Liver (tissue), 9 donors: ENCODE results near the gene ZXDC. TPM values are rescaled to one million over a fixed set of nuclear protein-coding genes. Genes with fewer than 3 reads are reported as not detected.

ENCODE experiments used
- DNase-seq: peaks from one replicate; pipeline ENCODE4 v3.0.0-alpha.2; 2017; ENCODE audit warnings: low spot score
- H3K27ac ChIP-seq, 2 donors: one replicate each; pipeline ENCODE4 v1.7.0; 2013; ENCODE audit warnings: inconsistent platforms in 2 of 2, low read length in 2 of 2, control low read depth in 1 of 2, low read depth in 1 of 2, mild to moderate bottlenecking in 1 of 2
- H3K27me3 ChIP-seq, 4 donors: one replicate each; pipeline versions ENCODE4 v1.6.1 to v1.7.0; 2013; ENCODE audit warnings: low read length in 3 of 4, inconsistent platforms in 1 of 4, mild to moderate bottlenecking in 1 of 4, moderate library complexity in 1 of 4; ENCODE audit not compliant: control insufficient read depth in 4 of 4, insufficient read depth in 4 of 4
- H3K36me3 ChIP-seq, 4 donors: one replicate each; pipeline versions ENCODE4 v1.6.1 to v1.7.0; 2013; ENCODE audit warnings: low read length in 3 of 4, mild to moderate bottlenecking in 3 of 4, low read depth in 1 of 4, moderate library complexity in 1 of 4; ENCODE audit not compliant: control insufficient read depth in 4 of 4, insufficient read depth in 3 of 4
- H3K4me1 ChIP-seq, 4 donors: one replicate each; pipeline versions ENCODE4 v1.6.1 to v1.7.0; 2013; ENCODE audit warnings: low read length in 3 of 4, mild to moderate bottlenecking in 3 of 4, moderate library complexity in 1 of 4; ENCODE audit not compliant: control insufficient read depth in 4 of 4, insufficient read depth in 4 of 4
- H3K4me3 ChIP-seq, 3 donors: one replicate each; pipeline versions ENCODE4 v1.6.1 to v1.7.0; 2013; ENCODE audit warnings: low read length in 3 of 3, control low read depth in 1 of 3, low read depth in 1 of 3, mild to moderate bottlenecking in 1 of 3
- H3K9ac ChIP-seq, 2 donors: one replicate each; pipeline ENCODE4 v1.7.0; 2013; ENCODE audit warnings: low read length in 2 of 2, mild to moderate bottlenecking in 2 of 2, moderate library complexity in 2 of 2, control low read depth in 1 of 2, low read depth in 1 of 2
- H3K9me3 ChIP-seq, 4 donors: one replicate each; pipeline versions ENCODE4 v1.6.1 to v1.7.0; 2013; ENCODE audit warnings: low read length in 3 of 4; ENCODE audit not compliant: control insufficient read depth in 4 of 4
- EGR1 ChIP-seq, 2 donors: IDR thresholded peaks; 2 replicates each; pipeline ENCODE4 v1.6.1; 2016 to 2018; ENCODE audit warnings: antibody characterized with exemption in 2 of 2, low read depth in 2 of 2
- FOXA1 ChIP-seq: IDR thresholded peaks from 2 replicates; pipeline ENCODE4 v1.6.1; 2016; ENCODE audit warnings: antibody characterized with exemption
- FOXA2 ChIP-seq: IDR thresholded peaks from 2 replicates; pipeline ENCODE4 v1.6.1; 2016; ENCODE audit warnings: antibody characterized with exemption
- GABPA ChIP-seq, 2 donors: IDR thresholded peaks in 1 of 2; conservative IDR thresholded peaks in 1 of 2; 2 replicates each; pipeline ENCODE4 v1.6.1; 2016; ENCODE audit warnings: antibody characterized with exemption in 2 of 2, mild to moderate bottlenecking in 1 of 2, moderate library complexity in 1 of 2
- HNF4A ChIP-seq, 2 donors: conservative IDR thresholded peaks; 2 replicates each; pipeline ENCODE4 v1.6.1; 2016; ENCODE audit warnings: antibody characterized with exemption in 2 of 2, mild to moderate bottlenecking in 2 of 2
- HNF4G ChIP-seq: IDR thresholded peaks from 2 replicates; pipeline ENCODE4 v1.6.1; 2016; ENCODE audit warnings: antibody characterized with exemption
- JUND ChIP-seq, 2 donors: IDR thresholded peaks; 2 replicates each; pipeline ENCODE4 v1.6.1; 2016; ENCODE audit warnings: antibody characterized with exemption in 2 of 2
- NR2F2 ChIP-seq: IDR thresholded peaks from 2 replicates; pipeline ENCODE4 v1.6.1; 2016; ENCODE audit warnings: antibody characterized with exemption
- RAD21 ChIP-seq, 2 donors: IDR thresholded peaks; 2 replicates each; pipeline ENCODE4 v1.6.1; 2016; ENCODE audit warnings: antibody characterized with exemption in 2 of 2, mild to moderate bottlenecking in 2 of 2
- RXRA ChIP-seq, 2 donors: IDR thresholded peaks; 2 replicates each; pipeline ENCODE4 v1.6.1; 2017 to 2018; ENCODE audit warnings: antibody characterized with exemption in 2 of 2, mild to moderate bottlenecking in 1 of 2
- SP1 ChIP-seq: IDR thresholded peaks from 2 replicates; pipeline ENCODE4 v1.6.1; 2018; ENCODE audit warnings: antibody characterized with exemption, mild to moderate bottlenecking
- TAF1 ChIP-seq: conservative IDR thresholded peaks from 2 replicates; pipeline ENCODE4 v1.6.1; 2016; ENCODE audit warnings: antibody characterized with exemption, mild to moderate bottlenecking
- YY1 ChIP-seq: IDR thresholded peaks from 2 replicates; pipeline ENCODE4 v1.6.1; 2016; ENCODE audit warnings: antibody characterized with exemption, mild to moderate bottlenecking
- WGBS: extraction: QIAGEN DNeasy Blood & Tissue Kit; methylation state at CpG from one replicate; pipeline ENCODE4 v1.1.7; 2013; 5-methylcytosine and 5-hydroxymethylcytosine counted together
- polyA plus RNA-seq, 2 donors: library from polyadenylated mRNA; stranded (reverse) in 1 of 2; unstranded in 1 of 2; fragments of 200-250 nt in 1 of 2; fragments of >200 nt in 1 of 2; fragmentation: Nextera tagmentation in 1 of 2; extraction: Ambion mirVana in 1 of 2; gene quantifications; one replicate each; pipeline versions ENCODE4 v1.2.1 to v1.2.3, GENCODE V29; 2013 to 2015
- total RNA-seq, 2 donors: library from RNA; depleted of rRNA; stranded (reverse); fragments of >200 nt; gene quantifications; one replicate each; pipeline ENCODE4 v1.2.3, GENCODE V29; 2014
- TF ChIP-seq, protein P1 (sequence below): fragments of 150-350 bp; IDR thresholded peaks from 2 replicates; pipeline ENCODE4 v1.5.1; 2017; ENCODE audit warnings: improper control_type of control experiment, low read depth, low read length; ENCODE audit not compliant: missing input control
- TF ChIP-seq, protein P2 (sequence below): IDR thresholded peaks from 2 replicates; pipeline ENCODE4 v1.6.1; 2016; ENCODE audit warnings: antibody characterized with exemption
- TF ChIP-seq, protein P3 (sequence below): IDR thresholded peaks from 2 replicates; pipeline ENCODE4 v1.6.1; 2016; ENCODE audit warnings: antibody characterized with exemption
- TF ChIP-seq, protein P4 (sequence below): IDR thresholded peaks from 2 replicates; pipeline ENCODE4 v1.6.1; 2016; ENCODE audit warnings: antibody characterized with exemption, mild to moderate bottlenecking
- donor health status: healthy.
- donor health status: healthy.
- donor health status: healthy.
- donor health status: healthy.
- donor health status: healthy.

Gene ZXDC
- total and polyA plus RNA-seq, 4 donors = 7.0 to 42.3 (median 13.9) TPM

DNA sequence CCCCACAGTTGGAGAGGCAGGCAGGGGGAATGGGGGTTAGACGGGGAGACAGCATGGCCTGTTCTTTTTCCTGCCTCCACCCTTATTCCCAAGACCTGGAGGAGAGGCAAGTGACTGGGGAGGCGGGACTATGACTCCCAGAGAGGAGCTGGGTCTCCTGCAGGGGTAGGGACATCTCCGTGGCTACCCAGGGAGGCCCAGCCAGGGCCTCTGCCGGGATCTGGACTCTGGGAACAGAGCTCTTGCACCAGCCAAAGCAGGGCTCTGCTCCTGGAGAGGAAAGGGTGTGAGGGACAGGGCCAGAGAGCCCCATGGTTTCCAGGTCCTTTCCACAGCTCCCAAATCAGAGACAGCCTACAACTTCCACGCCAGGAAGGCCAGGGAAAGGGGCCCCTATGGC is 58.2 kb downstream of the ZXDC start:
- Histone ChIP-seq H3K36me3 (no peaks in the 10 kb centered on the region), H3K27ac (no peak overlapping the region), H3K4me1 (no peaks in the 10 kb centered on the region), H3K9ac (no peak overlapping the region), H3K27me3 (peaks cover 0 to 2% (median under 1%) of the 10 kb centered on the region in 4 donors), H3K4me3 (no peak overlapping the region), H3K9me3 (no peaks in the 10 kb centered on the region)
- no peak for TF ChIP-seq HNF4A (conservative IDR thresholded peaks at IDR 0.05)
- TF ChIP-seq GABPA (IDR thresholded peaks at IDR 0.05 in 1 of 2, conservative IDR thresholded peaks at IDR 0.05 in 1 of 2) = no peak
- TF ChIP-seq HNF4G = no peak
- TF ChIP-seq, protein P1, sequence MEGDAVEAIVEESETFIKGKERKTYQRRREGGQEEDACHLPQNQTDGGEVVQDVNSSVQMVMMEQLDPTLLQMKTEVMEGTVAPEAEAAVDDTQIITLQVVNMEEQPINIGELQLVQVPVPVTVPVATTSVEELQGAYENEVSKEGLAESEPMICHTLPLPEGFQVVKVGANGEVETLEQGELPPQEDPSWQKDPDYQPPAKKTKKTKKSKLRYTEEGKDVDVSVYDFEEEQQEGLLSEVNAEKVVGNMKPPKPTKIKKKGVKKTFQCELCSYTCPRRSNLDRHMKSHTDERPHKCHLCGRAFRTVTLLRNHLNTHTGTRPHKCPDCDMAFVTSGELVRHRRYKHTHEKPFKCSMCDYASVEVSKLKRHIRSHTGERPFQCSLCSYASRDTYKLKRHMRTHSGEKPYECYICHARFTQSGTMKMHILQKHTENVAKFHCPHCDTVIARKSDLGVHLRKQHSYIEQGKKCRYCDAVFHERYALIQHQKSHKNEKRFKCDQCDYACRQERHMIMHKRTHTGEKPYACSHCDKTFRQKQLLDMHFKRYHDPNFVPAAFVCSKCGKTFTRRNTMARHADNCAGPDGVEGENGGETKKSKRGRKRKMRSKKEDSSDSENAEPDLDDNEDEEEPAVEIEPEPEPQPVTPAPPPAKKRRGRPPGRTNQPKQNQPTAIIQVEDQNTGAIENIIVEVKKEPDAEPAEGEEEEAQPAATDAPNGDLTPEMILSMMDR = no peak
- TF ChIP-seq EGR1 (IDR thresholded peaks at IDR 0.05; ENCODE audit: low read depth in 2 of 2) = no peak
- no peak for TF ChIP-seq TAF1
- no peak for TF ChIP-seq FOXA2
- TF ChIP-seq NR2F2 = no peak
- TF ChIP-seq, protein P2, sequence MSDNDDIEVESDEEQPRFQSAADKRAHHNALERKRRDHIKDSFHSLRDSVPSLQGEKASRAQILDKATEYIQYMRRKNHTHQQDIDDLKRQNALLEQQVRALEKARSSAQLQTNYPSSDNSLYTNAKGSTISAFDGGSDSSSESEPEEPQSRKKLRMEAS = no peak
- TF ChIP-seq, protein P3, sequence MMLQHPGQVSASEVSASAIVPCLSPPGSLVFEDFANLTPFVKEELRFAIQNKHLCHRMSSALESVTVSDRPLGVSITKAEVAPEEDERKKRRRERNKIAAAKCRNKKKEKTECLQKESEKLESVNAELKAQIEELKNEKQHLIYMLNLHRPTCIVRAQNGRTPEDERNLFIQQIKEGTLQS = no peak
- no peak for TF ChIP-seq RXRA (IDR thresholded peaks at IDR 0.05)
- TF ChIP-seq, protein P4, sequence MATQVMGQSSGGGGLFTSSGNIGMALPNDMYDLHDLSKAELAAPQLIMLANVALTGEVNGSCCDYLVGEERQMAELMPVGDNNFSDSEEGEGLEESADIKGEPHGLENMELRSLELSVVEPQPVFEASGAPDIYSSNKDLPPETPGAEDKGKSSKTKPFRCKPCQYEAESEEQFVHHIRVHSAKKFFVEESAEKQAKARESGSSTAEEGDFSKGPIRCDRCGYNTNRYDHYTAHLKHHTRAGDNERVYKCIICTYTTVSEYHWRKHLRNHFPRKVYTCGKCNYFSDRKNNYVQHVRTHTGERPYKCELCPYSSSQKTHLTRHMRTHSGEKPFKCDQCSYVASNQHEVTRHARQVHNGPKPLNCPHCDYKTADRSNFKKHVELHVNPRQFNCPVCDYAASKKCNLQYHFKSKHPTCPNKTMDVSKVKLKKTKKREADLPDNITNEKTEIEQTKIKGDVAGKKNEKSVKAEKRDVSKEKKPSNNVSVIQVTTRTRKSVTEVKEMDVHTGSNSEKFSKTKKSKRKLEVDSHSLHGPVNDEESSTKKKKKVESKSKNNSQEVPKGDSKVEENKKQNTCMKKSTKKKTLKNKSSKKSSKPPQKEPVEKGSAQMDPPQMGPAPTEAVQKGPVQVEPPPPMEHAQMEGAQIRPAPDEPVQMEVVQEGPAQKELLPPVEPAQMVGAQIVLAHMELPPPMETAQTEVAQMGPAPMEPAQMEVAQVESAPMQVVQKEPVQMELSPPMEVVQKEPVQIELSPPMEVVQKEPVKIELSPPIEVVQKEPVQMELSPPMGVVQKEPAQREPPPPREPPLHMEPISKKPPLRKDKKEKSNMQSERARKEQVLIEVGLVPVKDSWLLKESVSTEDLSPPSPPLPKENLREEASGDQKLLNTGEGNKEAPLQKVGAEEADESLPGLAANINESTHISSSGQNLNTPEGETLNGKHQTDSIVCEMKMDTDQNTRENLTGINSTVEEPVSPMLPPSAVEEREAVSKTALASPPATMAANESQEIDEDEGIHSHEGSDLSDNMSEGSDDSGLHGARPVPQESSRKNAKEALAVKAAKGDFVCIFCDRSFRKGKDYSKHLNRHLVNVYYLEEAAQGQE = no peak
- TF ChIP-seq JUND (IDR thresholded peaks at IDR 0.05) = no peak
- no peak for TF ChIP-seq RAD21 (IDR thresholded peaks at IDR 0.05)
- TF ChIP-seq SP1 = no peak
- no peak for TF ChIP-seq FOXA1
- no peak for TF ChIP-seq YY1
- no peak for DNase-seq
- 79% methylated on average over 5 of the region's 5 CpGs for WGBS

DNA sequence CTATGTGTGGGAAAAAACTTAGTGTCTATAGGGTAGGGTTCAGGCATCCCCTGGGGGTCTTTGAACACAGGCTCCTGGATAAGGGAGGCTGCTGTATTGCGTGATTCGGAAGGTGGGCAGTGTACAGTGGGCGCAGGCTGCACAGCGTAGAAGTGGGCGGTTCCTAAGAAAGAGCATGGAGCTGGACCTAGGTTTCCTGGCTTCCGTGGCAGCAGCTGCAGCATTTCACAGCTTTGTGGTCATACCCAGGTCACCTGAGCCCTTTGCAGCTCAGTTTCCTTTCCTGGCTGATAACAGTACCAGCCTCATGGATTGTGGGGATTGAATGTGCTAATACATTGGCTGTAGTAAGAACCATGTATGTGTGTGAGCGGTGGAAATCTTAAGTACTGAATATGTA is 58.7 kb downstream of the ZXDC start:
- Histone ChIP-seq H3K4me1 (no peaks in the 10 kb centered on the region), H3K4me3 (no peak overlapping the region), H3K9me3 (no peaks in the 10 kb centered on the region), H3K36me3 (no peaks in the 10 kb centered on the region), H3K27ac (no peak overlapping the region), H3K9ac (no peak overlapping the region), H3K27me3 (peaks cover 0 to 2% (median under 1%) of the 10 kb centered on the region in 4 donors)
- TF ChIP-seq GABPA (IDR thresholded peaks at IDR 0.05 in 1 of 2, conservative IDR thresholded peaks at IDR 0.05 in 1 of 2) (no peak), FOXA1 (no peak)
- 84% methylated on average over 7 of the region's 7 CpGs for WGBS
- DNase-seq = no peak
